ENCODE data around the gene TNFAIP1.

The TNFAIP1 gene

DNA sequence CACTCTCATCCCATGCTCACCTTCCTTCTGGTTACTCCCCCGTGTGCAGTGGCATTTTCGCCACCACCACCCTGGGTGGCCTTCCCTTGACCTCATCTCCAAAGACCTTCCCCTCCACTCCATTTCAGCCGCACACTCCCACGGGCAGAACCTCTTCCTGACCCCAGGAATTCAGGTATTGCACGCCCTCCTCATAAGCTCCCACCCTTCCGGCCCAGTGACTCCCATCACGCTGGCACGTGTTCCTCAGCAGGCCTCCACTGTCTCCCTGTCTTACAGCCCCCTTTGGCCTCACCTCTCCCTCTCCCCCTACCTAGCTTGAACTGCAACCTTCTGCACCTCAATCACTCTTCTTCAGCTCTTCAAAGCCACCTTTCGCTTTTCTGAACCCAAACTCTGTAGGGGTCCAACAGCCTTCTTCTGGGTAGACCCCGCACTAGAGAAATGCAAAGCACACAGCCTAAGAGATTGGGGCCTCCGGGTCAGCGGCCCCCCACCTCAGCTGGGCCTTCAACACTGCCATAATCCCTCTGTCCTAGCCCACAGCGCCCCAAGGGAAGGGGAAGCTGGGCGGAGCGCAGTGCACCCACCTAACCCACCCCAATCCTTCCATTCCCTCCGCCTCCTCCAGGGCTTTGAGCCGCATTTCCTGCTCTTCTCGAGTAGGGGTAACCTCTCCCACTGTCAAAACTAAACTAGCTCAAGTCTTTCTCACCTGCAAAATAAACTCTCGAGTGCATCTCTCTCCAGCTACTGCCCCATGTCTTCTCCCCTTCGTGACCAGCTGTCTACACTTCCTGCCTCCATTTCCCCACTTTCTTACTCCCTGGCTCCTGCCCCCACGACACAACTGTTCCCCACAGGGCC is 18.2 kb upstream of the TNFAIP1 start:
- TF ChIP-seq, protein P1, sequence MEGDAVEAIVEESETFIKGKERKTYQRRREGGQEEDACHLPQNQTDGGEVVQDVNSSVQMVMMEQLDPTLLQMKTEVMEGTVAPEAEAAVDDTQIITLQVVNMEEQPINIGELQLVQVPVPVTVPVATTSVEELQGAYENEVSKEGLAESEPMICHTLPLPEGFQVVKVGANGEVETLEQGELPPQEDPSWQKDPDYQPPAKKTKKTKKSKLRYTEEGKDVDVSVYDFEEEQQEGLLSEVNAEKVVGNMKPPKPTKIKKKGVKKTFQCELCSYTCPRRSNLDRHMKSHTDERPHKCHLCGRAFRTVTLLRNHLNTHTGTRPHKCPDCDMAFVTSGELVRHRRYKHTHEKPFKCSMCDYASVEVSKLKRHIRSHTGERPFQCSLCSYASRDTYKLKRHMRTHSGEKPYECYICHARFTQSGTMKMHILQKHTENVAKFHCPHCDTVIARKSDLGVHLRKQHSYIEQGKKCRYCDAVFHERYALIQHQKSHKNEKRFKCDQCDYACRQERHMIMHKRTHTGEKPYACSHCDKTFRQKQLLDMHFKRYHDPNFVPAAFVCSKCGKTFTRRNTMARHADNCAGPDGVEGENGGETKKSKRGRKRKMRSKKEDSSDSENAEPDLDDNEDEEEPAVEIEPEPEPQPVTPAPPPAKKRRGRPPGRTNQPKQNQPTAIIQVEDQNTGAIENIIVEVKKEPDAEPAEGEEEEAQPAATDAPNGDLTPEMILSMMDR (IDR thresholded peaks at IDR 0.05; ENCODE audit: control extremely low read depth, extremely low read depth, low read depth, missing control alignments) = no peak
- CTCF ChIA-PET = interaction anchor here (0.7 to 3.5 kb wide), 7 partner anchors 8 to 65 kb away, joined by 3 to 16 read pairs (median 5); partner anchors contain the start of genes IFT20 and TNFAIP1
- POLR2A ChIA-PET = interaction anchor here (0.8 to 1.5 kb wide), 2 partner anchors 14 to 18 kb away, joined by 3 to 4 read pairs; partner anchors contain the start of genes IFT20 and TNFAIP1
- no peak for DNase-seq (ENCODE audit: extremely low spot score)

DNA sequence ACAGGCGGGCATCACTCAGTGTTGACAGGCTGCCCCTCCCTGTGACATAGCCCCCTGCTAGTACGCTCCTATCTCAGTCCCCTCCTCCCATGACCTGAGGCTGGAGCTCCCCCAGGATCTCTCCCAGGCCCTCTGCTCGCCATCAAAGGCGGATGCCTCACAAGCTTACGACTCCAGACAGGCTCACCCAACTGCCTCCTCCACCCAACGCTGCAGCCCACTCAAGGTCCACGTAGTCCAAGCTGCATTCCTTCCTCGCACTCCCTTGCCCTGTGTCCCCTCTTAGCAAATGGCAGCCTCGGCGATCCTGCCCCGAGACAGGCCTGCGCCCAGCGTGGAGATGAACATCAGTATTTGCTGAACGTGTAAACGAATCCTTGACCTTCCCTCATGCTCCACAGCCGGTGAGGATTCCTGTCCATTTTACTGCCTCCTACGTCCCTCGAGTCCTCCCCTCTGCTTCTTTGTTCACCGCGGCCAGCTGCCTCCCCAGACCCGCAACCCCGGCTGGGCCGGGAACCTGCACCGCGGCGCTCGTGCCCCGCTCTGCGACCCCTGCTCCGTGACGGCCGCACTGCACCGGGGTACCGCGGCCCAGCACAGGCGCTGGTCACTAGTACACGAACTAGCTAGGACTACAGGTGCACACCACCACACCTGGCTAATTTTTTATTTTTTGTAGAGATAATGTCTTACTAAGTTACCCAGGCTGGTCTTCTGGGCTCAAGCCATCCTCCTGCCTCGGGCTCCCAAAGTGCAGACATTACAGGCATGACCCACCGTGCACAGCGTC is 17.4 kb upstream of the TNFAIP1 start:
- POLR2A ChIA-PET = interaction anchor here (0.6 to 1.5 kb wide), 3 partner anchors 13 to 41 kb away, joined by 3 to 4 read pairs (median 4); partner anchors contain the start of genes IFT20 and TNFAIP1
- no peak for DNase-seq (ENCODE audit: extremely low spot score)
- TF ChIP-seq, protein P1 (IDR thresholded peaks at IDR 0.05; ENCODE audit: control extremely low read depth, extremely low read depth, low read depth, missing control alignments) = no peak
- CTCF ChIA-PET = interaction anchor here (0.7 to 3.5 kb wide), 7 partner anchors 9 to 66 kb away, joined by 3 to 16 read pairs (median 5); partner anchors contain the start of genes IFT20 and TNFAIP1

DNA sequence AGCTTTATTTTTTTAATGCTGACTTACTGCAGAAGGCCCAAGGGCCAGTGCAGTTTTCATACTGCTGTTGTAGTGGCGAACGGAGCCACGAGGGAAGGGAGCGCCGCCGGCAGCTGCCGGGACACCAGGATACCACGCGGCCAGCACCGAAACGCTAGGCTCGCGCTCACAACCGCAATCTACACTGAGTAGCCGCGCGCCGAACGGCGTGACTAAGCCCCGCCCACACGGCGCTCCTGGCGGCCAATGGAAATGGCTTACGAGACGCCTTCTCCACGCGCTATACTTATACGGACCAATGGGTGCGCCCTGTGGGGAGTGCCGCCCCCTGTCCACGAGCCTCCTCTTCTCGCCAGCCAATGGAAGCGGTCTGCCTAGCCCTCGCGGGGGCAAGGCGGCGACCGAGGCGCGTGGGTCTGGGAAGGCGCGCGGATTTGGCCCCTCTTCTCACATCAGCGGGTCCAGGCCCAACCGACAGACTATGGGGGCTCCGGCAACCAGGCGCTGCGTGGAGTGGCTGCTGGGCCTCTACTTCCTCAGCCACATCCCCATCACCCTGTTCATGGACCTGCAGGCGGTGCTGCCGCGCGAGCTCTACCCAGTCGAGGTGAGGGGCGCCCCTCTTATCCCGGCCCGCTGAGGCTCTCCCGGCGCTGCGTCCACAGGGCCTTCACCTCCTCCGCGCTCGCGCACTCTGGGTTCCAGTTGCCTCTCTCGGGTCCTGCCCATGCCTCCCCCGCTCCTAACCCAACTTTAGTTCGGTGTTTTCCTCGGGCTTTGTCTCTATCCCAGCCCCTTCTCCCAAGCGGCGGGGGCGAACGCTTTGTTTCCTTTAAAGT is 16.6 kb upstream of the TNFAIP1 start, which contains the start of gene TMEM97:
TMEM97 (plus strand) TSS at position 442 of the 839 bp plus-strand sequence; CDS start at position 482, 40 bp downstream.
- CTCF ChIA-PET = interaction anchor here (0.7 to 3.5 kb wide), 7 partner anchors 9 to 426 kb away, joined by 3 to 16 read pairs (median 5); partner anchors contain the start of genes IFT20, LYRM9 and TNFAIP1
- TF ChIP-seq, protein P1 (IDR thresholded peaks at IDR 0.05; ENCODE audit: control extremely low read depth, extremely low read depth, low read depth, missing control alignments) = no peak
- peak; percentile 98 for DNase-seq (ENCODE audit: extremely low spot score)
- POLR2A ChIA-PET = interaction anchor here (1.5 kb wide), 1 partner anchor 16 kb away, joined by 4 read pairs; the partner anchor contains the start of genes IFT20 and TNFAIP1

DNA sequence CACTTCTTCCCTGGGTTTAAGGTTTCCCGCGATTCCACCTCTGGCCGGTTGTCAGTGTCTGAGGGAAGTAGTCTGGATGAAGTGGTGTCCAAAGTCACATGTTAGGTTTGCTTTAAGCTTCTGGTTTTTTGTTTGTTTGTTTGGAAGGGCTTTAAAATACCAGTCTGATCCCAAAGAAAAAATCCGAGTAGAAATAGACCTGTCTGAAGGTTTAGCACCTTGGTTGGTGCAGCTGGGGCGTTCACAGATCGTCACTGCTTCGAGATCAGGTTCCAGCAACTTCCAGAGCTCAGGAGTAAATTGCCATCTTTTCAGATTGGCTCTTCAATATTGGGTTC is 16.0 kb upstream of the TNFAIP1 start:
- POLR2A ChIA-PET = no interaction called here
- CTCF ChIA-PET = interaction anchor here (1.2 to 3.5 kb wide), 5 partner anchors 10 to 426 kb away, joined by 3 to 16 read pairs (median 7); partner anchors contain the start of genes IFT20, LYRM9 and TNFAIP1
- TF ChIP-seq, protein P1 (IDR thresholded peaks at IDR 0.05; ENCODE audit: control extremely low read depth, extremely low read depth, low read depth, missing control alignments) = no peak
- no peak for DNase-seq (ENCODE audit: extremely low spot score)

DNA sequence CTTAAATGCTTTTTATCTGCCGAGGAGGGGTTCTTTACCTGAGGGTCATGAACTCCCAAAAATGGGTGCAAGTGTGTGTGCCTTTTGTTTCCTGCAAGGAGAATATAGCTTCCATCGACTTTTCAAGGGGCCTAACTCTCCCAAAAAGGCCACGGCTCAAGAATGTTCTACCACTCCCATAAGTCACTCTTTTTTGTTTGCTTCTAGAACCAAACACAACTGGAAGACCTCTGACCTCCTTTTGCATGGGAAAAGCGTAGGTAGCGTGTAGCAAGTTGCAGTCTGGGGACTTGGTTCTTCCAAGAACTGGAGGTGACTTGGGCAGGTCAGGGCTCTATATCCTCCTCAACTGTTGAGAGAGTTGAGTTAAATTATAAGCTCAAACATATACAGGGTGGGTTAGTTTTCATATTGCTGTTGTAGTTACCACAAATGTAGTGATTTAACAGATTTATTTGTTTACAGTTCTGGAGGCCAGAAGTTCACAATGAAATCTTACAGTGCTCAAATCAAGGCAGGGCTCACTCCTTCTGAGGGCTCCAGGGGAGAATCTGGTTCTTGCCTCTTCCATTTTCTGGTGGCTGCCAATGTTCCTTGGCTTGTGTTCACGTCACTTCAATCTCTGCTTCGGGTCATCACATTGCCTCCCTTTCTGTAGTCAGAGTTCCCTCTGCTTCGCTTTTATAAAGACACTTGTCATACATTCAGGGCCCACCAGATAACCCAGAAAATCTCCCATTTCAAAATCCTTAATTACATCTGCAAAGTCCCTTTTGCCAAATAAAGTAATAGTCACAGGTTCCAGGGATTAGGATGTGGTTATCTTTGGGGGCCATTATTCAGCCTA is 15.1 kb upstream of the TNFAIP1 start:
- DNase-seq (ENCODE audit: extremely low spot score) = no peak
- TF ChIP-seq, protein P1 (IDR thresholded peaks at IDR 0.05; ENCODE audit: control extremely low read depth, extremely low read depth, low read depth, missing control alignments) = no peak
- CTCF ChIA-PET = interaction anchor here (1.1 to 3.5 kb wide), 6 partner anchors 9 to 427 kb away, joined by 3 to 16 read pairs (median 5); partner anchors contain the start of genes IFT20, LYRM9 and TNFAIP1
- POLR2A ChIA-PET = no interaction called here
